HepG2 (cell line): ENCODE measurements around the gene NFAT5. TPM values are rescaled to one million over a fixed set of nuclear protein-coding genes. Genes with fewer than 3 reads are reported as not detected.

Source experiments
- ATAC-seq: fragments of 200-7000 bp; cut with Tn5 transposase; 3 replicates; pipeline ENCODE4 v1.9.1; 2020; ENCODE audit warnings: mild to moderate bottlenecking, moderate library complexity
- BruUV-seq: library from RNA; stranded (reverse); fragments of 400-500 nt; replicated peaks from 2 replicates; lab custom pipeline; 2021; lab: Mats Ljungman, UMichigan
- CTCF ChIA-PET: fragments of 300-600 bp; formaldehyde crosslinking; extraction: SDS; loops from one replicate; lab custom pipeline; 2021; ENCODE audit warnings: low total read pairs, inconsistent platforms, low intra/inter-chr PET ratio; lab: Yijun Ruan, JAX
- POLR2A ChIA-PET: fragments of 350-600 bp; sonication (Branson Sonifier 250); formaldehyde crosslinking; loops from one replicate; lab custom pipeline; 2020; ENCODE audit warnings: antibody characterized with exemption, inconsistent platforms; lab: Yijun Ruan, JAX
- DNase-seq: peaks from one replicate; pipeline ENCODE4 v3.0.0-alpha.2; 2015; ENCODE audit warnings: low spot score
- FAIRE-seq: peaks from 3 replicates; lab custom pipeline; 2011; peaks lifted over from hg19 to GRCh38; lab: Jason Lieb, UNC
- H2AFZ ChIP-seq: one replicate; pipeline ENCODE4 v1.6.1; 2011; ENCODE audit warnings: low read length, inconsistent platforms
- H3K27ac ChIP-seq: fragments of 300-600 bp; 3 replicates; pipeline ENCODE4 v1.8.0; 2011; ENCODE audit warnings: mixed run types, mild to moderate bottlenecking, mixed read lengths, low read length, inconsistent platforms; ENCODE audit not compliant: insufficient read depth; ENCODE audit errors: extremely low read length
- H3K27me3 ChIP-seq, 2 experiments: fragments of 200-600 bp in 1 of 2; 2 replicates in 1 of 2; 3 replicates in 1 of 2; pipeline versions ENCODE4 v1.6.0 to v1.8.0; 2011; ENCODE audit warnings: low read length in 2 of 2, mild to moderate bottlenecking in 2 of 2, moderate library complexity in 2 of 2, inconsistent platforms in 1 of 2; ENCODE audit not compliant: insufficient read depth in 2 of 2, control insufficient read depth in 1 of 2
- H3K36me3 ChIP-seq, 2 experiments: fragments of 200-600 bp in 1 of 2; replicated peaks in 1 of 2; 2 replicates in 1 of 2; 3 replicates in 1 of 2; pipeline versions ENCODE4 v1.5.1 to v1.8.0; 2011; ENCODE audit warnings: low read length in 2 of 2, inconsistent platforms in 1 of 2; ENCODE audit not compliant: insufficient read depth in 2 of 2, control insufficient read depth in 1 of 2
- H3K4me1 ChIP-seq: 2 replicates; pipeline ENCODE4 v1.5.1; 2012; ENCODE audit warnings: low read length, inconsistent platforms; ENCODE audit not compliant: insufficient read depth
- H3K4me2 ChIP-seq: 2 replicates; pipeline ENCODE4 v1.6.0; 2011; ENCODE audit warnings: low read depth, low read length, inconsistent platforms
- H3K4me3 ChIP-seq, 3 experiments: fragments of 200-600 bp in 1 of 3; sonication (generic), shearing (Covaris generic) in 1 of 3; replicated peaks in 1 of 3; 2 replicates each; pipeline ENCODE4 v1.5.1; 2011 to 2016; ENCODE audit warnings: low read length in 3 of 3, inconsistent platforms in 2 of 3, low read depth in 2 of 3, mild to moderate bottlenecking in 2 of 3, control low read depth in 1 of 3, mixed read lengths in 1 of 3; ENCODE audit not compliant: insufficient read depth in 1 of 3
- H3K79me2 ChIP-seq: one replicate; pipeline ENCODE4 v1.6.1; 2011; ENCODE audit warnings: low read length, inconsistent platforms; ENCODE audit not compliant: insufficient read depth
- H3K9ac ChIP-seq: 2 replicates; pipeline ENCODE4 v1.6.0; 2011; ENCODE audit warnings: mild to moderate bottlenecking, low read depth, low read length, inconsistent platforms; ENCODE audit not compliant: insufficient read depth
- H3K9me3 ChIP-seq: 2 replicates; pipeline ENCODE4 v1.5.1; 2012; ENCODE audit warnings: mild to moderate bottlenecking, low read length
- H4K20me1 ChIP-seq: 2 replicates; pipeline ENCODE4 v1.6.0; 2011; ENCODE audit warnings: inconsistent platforms, mild to moderate bottlenecking, low read length, moderate library complexity; ENCODE audit not compliant: insufficient read depth
- DMAP1 ChIP-seq: IDR thresholded peaks from 2 replicates; pipeline ENCODE4 v1.6.1; 2016
- FOXO4 ChIP-seq: sonication (generic); formaldehyde crosslinking; conservative IDR thresholded peaks from 2 replicates; pipeline ENCODE4 v1.8.1; 2023; ENCODE audit warnings: missing genetic modification reagents
- KLF6 ChIP-seq: IDR thresholded peaks from 2 replicates; pipeline ENCODE4 v1.8.0; 2016; ENCODE audit warnings: missing biosample characterization, missing genetic modification reagents
- RBAK ChIP-seq: sonication (generic); formaldehyde crosslinking; IDR thresholded peaks from 2 replicates; pipeline ENCODE4 v1.5.1; 2020; ENCODE audit warnings: mild to moderate bottlenecking, missing genetic modification reagents
- SUZ12 ChIP-seq: fragments of 150-350 bp; IDR thresholded peaks from 2 replicates; pipeline ENCODE4 v1.6.1; 2014; ENCODE audit warnings: low read depth, low read length
- TCF7L2 ChIP-seq: IDR thresholded peaks from 2 replicates; pipeline ENCODE4 v1.6.1; 2011; ENCODE audit warnings: mild to moderate bottlenecking, low read depth, low read length, moderate library complexity
- ZBTB26 ChIP-seq: IDR thresholded peaks from 2 replicates; pipeline ENCODE4 v1.6.1; 2016; ENCODE audit warnings: missing compliant biosample characterization, missing genetic modification reagents, borderline replicate concordance
- ZFP36L1 ChIP-seq: sonication (generic); formaldehyde crosslinking; IDR thresholded peaks from 2 replicates; pipeline ENCODE4 v1.8.0; 2022; ENCODE audit warnings: mild to moderate bottlenecking, missing genetic modification reagents, moderate library complexity
- ZNF101 ChIP-seq: sonication (generic); formaldehyde crosslinking; IDR thresholded peaks from 2 replicates; pipeline ENCODE4 v1.4.0; 2020; ENCODE audit warnings: mild to moderate bottlenecking, low read depth, missing genetic modification reagents, borderline replicate concordance
- ZNF160 ChIP-seq: sonication (generic); formaldehyde crosslinking; IDR thresholded peaks from 2 replicates; pipeline ENCODE4 v1.8.0; 2022; ENCODE audit warnings: mild to moderate bottlenecking, inconsistent platforms, missing genetic modification reagents
- ZNF253 ChIP-seq: sonication (generic); formaldehyde crosslinking; IDR thresholded peaks from 2 replicates; pipeline ENCODE4 v1.8.0; 2022; ENCODE audit warnings: mild to moderate bottlenecking, missing genetic modification reagents, borderline replicate concordance
- ZNF331 ChIP-seq: sonication (generic); formaldehyde crosslinking; IDR thresholded peaks from 2 replicates; pipeline ENCODE4 v1.4.0; 2020; ENCODE audit warnings: missing genetic modification reagents
- ZNF619 ChIP-seq: sonication (generic); formaldehyde crosslinking; IDR thresholded peaks from 2 replicates; pipeline ENCODE4 v1.4.0; 2020; ENCODE audit warnings: mild to moderate bottlenecking, missing genetic modification reagents
- ZSCAN9 ChIP-seq: IDR thresholded peaks from 2 replicates; pipeline ENCODE4 v1.6.1; 2016; ENCODE audit warnings: borderline replicate concordance
- WGBS: methylation state at CpG from one replicate; pipeline ENCODE4 v1.1.6; 2017; ENCODE audit warnings: low lambda C conversion rate; 5-methylcytosine and 5-hydroxymethylcytosine counted together
- in situ Hi-C: cut with HindIII; loops from 2 replicates; pipeline ENCODE4 v1.10.0; 2017; ENCODE audit warnings: low pct_unique_long_range_greater_than_20kb; ENCODE audit not compliant: extremely low pct_ligation_motif_present
- intact Hi-C: fragments of 100-400 bp; cut with micrococcal nuclease; formaldehyde crosslinking; loops from one replicate; pipeline ENCODE4 v1.10.0; 2022; ENCODE audit not compliant: unreplicated experiment
- polyA plus RNA-seq, 8 experiments: library from polyadenylated mRNA; depleted of rRNA in 3 of 8; stranded (reverse) in 7 of 8; unstranded in 1 of 8; fragments of >200 nt; fragmentation: Illumina TruSeq in 4 of 8; extraction: Trizol in 4 of 8; gene quantifications; 2 replicates each; pipeline versions ENCODE4 v1.2.1 to v1.2.3, GENCODE V29; 2011 to 2016; ENCODE audit warnings: low read depth in 4 of 8, missing spikeins in 1 of 8, mixed read lengths in 1 of 8; ENCODE audit not compliant: insufficient read depth in 1 of 8
- total RNA-seq, 5 experiments: library from RNA; depleted of rRNA; stranded (reverse); fragments of >200 nt; fragmentation: Illumina TruSeq; extraction: Trizol; gene quantifications; 2 replicates each; pipeline ENCODE4 v1.2.3, GENCODE V29; 2016; ENCODE audit warnings: low read depth in 1 of 5
- TF ChIP-seq, protein P1 (sequence below): sonication (generic); formaldehyde crosslinking; conservative IDR thresholded peaks from 2 replicates; pipeline ENCODE4 v1.8.0; 2022; ENCODE audit warnings: missing genetic modification reagents
- TF ChIP-seq, protein P2 (sequence below): IDR thresholded peaks from 2 replicates; pipeline ENCODE4 v1.6.1; 2016; ENCODE audit warnings: mild to moderate bottlenecking

NFAT5 gene
- total and polyA plus RNA-seq, 2 of the 13 experiments (the other 11 are each of a cell fraction or from before 2014, with no cell fraction given) = 20.5 to 54.3 TPM

DNA sequence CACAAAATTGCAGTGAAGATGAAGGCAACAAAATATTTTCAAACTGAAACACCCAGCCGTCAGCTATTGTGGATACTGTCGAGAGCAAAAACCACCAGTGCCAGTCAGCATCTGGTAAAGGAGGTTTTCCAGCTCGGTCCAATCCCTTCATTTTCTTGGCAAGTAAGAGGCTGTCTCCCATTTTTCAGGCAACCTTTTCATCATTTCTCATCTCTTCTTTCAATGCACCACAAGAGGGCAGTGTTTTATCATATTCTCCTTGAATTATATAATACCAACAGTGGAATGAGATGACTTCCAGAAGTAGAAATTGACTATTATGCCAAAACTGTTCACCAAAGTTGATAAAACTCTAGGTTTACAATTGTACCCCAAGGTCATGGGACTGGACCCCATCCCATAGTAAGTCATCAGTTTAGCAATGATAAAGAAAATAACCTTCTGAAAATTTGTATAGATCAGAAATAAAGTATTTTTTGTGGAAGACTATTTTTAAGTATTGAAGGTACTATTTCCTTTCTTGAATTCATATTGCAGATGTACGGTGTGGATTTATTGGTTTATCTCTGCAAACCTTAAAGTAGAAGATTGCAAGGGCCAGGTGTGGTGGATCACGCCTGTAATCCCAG, 143.8 kb downstream of the NFAT5 start:
- ChIA-PET POLR2A (interaction anchor here (1.6 to 6.1 kb wide), 3 partner anchors 14 to 45 kb away, joined by 5 to 36 read pairs (median 11); partner anchors contain the start of genes NOB1 and NQO1), CTCF (interaction anchor here (1.1 to 3.0 kb wide), 2 partner anchors 45 to 314 kb away, joined by 3 to 38 read pairs; partner anchors contain the start of gene NOB1)
- Histone ChIP-seq H3K36me3 (peaks cover 13 to 42% of the 10 kb centered on the region in 2 experiments), H2AFZ (no peak overlapping the region), H3K4me2 (no peak overlapping the region), H3K4me1 (peaks cover 12% of the 10 kb centered on the region; the same call in 1 of the 2 replicates), H3K79me2 (no peaks in the 10 kb centered on the region), H4K20me1 (no peaks in the 10 kb centered on the region), H3K9me3 (no peaks in the 10 kb centered on the region), H3K27me3 (no peaks in the 10 kb centered on the region), H3K9ac (no peak overlapping the region), H3K27ac (no peak overlapping the region), H3K4me3 (no peak overlapping the region)
- 79% methylated on average over 5 of the region's 5 CpGs for WGBS
- no peak for ATAC-seq
- BruUV-seq = no TSS peak
- in situ Hi-C loops (loop anchor here (5.0 kb wide), 1 partner anchor 43 kb away; the partner anchor contains the start of gene NOB1), intact Hi-C loops (loop anchor here (1.0 kb wide), 2 partner anchors 14 to 46 kb away; no protein-coding TSS in a partner anchor)
- DNase-seq = peak; percentile 81
- FAIRE-seq = peak; percentile 63
- no peak for TF ChIP-seq TCF7L2
- 0 out of 2 replicates have a peak, but pooled peaks have one; percentile 2 for TF ChIP-seq ZSCAN9 (CRISPR knock-in tag)
- TF ChIP-seq, protein P1, sequence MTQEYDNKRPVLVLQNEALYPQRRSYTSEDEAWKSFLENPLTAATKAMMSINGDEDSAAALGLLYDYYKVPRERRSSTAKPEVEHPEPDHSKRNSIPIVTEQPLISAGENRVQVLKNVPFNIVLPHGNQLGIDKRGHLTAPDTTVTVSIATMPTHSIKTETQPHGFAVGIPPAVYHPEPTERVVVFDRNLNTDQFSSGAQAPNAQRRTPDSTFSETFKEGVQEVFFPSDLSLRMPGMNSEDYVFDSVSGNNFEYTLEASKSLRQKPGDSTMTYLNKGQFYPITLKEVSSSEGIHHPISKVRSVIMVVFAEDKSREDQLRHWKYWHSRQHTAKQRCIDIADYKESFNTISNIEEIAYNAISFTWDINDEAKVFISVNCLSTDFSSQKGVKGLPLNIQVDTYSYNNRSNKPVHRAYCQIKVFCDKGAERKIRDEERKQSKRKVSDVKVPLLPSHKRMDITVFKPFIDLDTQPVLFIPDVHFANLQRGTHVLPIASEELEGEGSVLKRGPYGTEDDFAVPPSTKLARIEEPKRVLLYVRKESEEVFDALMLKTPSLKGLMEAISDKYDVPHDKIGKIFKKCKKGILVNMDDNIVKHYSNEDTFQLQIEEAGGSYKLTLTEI (CRISPR knock-in tag) = no peak
- no peak for TF ChIP-seq FOXO4 (CRISPR knock-in tag)
- TF ChIP-seq ZBTB26 = no peak
- TF ChIP-seq, protein P2, sequence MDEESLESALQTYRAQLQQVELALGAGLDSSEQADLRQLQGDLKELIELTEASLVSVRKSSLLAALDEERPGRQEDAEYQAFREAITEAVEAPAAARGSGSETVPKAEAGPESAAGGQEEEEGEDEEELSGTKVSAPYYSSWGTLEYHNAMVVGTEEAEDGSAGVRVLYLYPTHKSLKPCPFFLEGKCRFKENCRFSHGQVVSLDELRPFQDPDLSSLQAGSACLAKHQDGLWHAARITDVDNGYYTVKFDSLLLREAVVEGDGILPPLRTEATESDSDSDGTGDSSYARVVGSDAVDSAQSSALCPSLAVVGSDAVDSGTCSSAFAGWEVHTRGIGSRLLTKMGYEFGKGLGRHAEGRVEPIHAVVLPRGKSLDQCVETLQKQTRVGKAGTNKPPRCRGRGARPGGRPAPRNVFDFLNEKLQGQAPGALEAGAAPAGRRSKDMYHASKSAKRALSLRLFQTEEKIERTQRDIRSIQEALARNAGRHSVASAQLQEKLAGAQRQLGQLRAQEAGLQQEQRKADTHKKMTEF (CRISPR knock-in tag) = peak; percentile 57; the same call in 1 of the 2 replicates
- no peak for TF ChIP-seq ZNF101
- no peak for TF ChIP-seq RBAK
- TF ChIP-seq ZFP36L1 (CRISPR knock-in tag) = 0 out of 2 replicates have a peak, but pooled peaks have one; percentile 20
- TF ChIP-seq ZNF160 (CRISPR knock-in tag) = no peak
- TF ChIP-seq ZNF619 (CRISPR knock-in tag) = no peak
- TF ChIP-seq KLF6 (CRISPR knock-in tag) = no peak
- TF ChIP-seq SUZ12 = no peak
- TF ChIP-seq ZNF253 (CRISPR knock-in tag) = no peak
- TF ChIP-seq DMAP1 = no peak
- TF ChIP-seq ZNF331 (CRISPR knock-in tag) = 0 out of 2 replicates have a peak, but pooled peaks have one; percentile 32
